NCI-H526 treated with DMSO at 0.1 percent for 48 hours (cell line): ENCODE measurements around the gene CENPB.

Experiments used
- DNase-seq: peaks from one replicate; lab custom pipeline; 2025; lab: John Stamatoyannopoulos, UW

The CENPB gene

DNA sequence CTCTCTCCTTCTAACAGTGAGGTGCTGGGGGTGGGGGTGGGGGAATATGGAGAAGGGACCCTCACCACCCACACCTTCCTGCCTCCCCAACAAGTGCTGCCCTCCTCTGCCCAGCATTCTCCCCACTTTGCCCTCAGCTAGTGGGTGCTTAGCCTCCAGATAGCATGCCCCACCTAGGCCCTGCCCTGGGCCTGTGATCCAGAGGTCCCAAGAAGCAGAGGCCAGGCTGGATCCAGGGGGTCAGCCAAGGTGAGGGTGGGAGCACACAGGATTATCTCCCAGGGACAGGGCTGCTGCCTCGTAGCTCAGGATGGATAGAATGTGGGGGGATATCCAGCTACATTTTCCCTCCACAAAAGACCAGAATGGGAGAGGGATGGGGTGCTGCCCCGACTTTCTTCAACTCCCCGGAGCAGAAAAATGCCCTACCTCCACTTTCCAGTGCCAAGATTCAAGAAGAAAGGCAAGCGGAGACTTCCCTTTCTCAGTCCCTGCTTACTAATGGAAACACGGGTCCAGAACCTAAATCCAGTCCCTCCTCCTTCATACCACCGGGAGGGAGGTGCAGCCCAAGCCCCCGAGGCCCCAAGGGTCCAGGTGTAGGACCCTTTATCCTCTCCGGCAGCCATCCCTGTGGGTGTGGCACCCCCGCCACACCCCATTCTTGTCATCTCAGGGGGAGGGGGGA is 20.0 kb downstream of the CENPB start:
- DNase-seq, result no peak

DNA sequence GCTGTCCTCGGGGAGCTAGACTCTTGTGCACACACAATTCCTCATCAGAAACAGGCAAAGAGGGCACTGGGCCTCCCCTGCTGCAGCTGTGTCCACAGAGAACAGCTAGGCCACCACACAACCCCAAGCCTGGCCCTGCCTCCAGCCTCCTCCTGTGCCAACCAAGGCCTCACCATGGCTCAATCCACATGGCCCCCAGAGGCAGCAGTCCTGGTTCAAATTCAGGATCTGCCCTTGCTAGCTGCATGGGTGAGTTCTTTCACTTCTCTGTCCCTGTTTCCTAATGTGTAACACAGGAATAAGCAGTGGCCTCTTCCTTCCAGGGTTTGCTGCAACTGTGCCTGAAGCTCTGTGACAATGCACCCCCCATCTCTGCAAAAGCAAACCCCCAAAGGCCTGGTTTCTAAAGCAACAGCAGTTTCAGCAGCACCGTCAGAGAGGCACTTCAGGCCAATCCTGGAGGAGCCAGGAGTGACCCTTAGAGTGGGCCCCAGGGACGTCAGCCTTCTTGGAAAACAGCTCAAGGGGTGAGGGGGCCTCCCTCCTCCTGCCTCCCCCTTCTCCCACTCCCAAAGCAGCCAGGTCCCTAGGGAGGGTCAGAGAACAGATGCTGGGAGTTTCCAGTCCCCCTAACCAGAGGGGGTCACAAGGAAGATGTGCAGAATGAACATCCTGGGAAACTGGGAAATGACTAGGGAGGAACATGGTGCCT is 21.2 kb downstream of the CENPB start:
- DNase-seq, result no peak

- no peak for DNase-seq
Measured at GRCh38 chr20:3764659-3765058, 21.9 kb downstream of the CENPB start.

- DNase-seq, result no peak
Measured at GRCh38 chr20:3763671-3764601, 22.6 kb downstream of the CENPB start.

GRCh38 chr20:3760655-3761348 is 25.7 kb downstream of the CENPB start:
- DNase-seq, result no peak

DNA sequence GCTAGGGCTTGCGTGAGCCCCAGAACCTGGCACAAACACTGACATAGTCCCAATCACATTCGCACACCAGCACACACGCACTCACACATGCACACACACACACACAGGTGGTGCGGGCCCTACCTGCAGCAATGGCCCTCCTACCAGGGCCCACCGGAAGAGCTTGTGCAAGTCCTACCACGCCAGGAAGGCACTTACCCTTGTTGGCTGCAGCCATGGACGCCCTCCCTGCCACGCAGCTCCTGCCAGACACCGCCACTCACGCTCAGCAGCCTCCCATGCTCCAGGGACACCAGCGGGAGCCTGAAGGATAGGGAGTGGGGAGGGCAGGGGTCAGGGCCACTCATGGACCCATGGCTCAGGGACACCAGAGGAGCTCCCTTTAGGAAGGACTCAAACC is 26.7 kb downstream of the CENPB start:
- DNase-seq, result no peak

- DNase-seq, result no peak
Measured at GRCh38 chr20:3759316-3759823, 27.2 kb downstream of the CENPB start.

DNA sequence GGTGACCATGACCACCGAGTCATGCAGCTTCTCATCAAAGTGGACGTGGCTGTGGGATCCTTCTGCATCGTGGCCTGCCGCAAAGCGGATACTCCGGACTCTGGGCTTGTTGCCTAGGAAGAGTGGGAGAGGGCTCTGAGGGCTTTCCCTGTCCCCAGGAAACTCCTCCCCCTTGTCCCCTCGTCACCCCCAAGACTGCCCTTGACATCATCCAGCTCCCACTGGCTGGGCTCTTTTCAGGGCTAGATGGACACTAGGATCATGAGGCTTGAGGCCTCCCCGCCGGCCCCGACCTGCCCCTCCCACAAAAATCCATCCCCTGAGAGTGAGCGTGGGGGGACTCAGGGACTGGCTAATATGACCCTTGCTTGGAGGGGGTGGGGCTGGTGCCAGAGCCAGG is 28.0 kb downstream of the CENPB start:
- DNase-seq, result no peak

GRCh38 chr20:3757268-3757667 is 29.3 kb downstream of the CENPB start:
- no peak for DNase-seq

DNA sequence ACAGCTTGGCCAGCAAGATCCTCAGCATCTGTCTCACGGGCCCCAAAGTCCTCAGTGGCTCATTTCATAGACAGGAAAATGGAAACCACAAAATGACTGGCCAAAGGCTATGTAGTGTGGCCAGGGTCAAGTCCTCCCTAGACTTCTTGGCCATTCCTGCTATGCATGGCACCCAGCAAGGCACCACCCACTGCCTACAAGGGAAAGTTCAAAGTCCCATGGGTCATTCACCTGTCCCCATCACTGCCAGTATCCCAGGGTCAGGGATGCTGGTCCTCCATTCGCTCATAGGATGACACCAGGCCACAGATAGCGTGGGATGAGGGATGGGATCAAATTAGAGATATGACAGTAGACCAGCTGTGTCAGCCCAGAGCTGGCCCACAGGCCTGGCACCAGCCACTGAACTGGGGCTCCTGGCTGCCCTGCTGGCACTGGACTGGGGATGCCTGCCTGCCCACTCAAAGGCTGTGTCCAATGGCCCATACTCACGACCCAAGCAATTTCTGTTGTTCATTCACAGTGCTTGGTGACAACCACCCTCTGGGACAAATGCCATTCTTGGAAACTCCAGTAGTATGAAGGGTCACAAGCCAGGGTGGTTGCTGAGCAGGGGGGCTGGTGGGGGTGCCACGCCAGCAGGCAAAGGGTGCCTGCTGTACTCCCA is 30.6 kb downstream of the CENPB start:
- no peak for DNase-seq

GRCh38 chr20:3755269-3755668 is 31.3 kb downstream of the CENPB start:
- DNase-seq, result no peak

- no peak for DNase-seq
Measured at GRCh38 chr20:3754276-3754630, 32.3 kb downstream of the CENPB start.

- DNase-seq, result no peak
Measured at GRCh38 chr20:3753501-3754275, 32.9 kb downstream of the CENPB start.

- peak; percentile 63 for DNase-seq
Measured at GRCh38 chr20:3753098-3753497, 33.4 kb downstream of the CENPB start.

DNA sequence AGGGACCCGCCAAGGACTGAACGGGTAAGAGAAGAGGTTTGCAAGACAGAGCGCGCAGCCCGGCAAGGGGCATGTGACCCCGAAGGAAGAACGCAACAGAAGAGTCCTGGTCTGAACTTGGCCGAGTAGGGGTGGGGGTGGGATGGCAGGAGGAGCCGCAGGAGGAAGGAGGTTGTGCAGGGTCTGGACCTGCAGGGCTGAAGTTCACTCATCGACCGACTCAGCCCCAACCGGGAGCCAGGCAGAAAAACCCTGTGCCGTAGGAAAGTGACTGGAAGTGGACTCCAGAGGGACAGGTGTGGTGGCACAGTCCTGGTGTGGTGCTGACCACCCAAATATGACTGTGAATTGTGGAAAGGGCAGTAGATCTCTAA is 34.2 kb downstream of the CENPB start:
- no peak for DNase-seq

GRCh38 chr20:3751675-3752385 is 34.7 kb downstream of the CENPB start:
- peak; percentile 80 for DNase-seq

DNA sequence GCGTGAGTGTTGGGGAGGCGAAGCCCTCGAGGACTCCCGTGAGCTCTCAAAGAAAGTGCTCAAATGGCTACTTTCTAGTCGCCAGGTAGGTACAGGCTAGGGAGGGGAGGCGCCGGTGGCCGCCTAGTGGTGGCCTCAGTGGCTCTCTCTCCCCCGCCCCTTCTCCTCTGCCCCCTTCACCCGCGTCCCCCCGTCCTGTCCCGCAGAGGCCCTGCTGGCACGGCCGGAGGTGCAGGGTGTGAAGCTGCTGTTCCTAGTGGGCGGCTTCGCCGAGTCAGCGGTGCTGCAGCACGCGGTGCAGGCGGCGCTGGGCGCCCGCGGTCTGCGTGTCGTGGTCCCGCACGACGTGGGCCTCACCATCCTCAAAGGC is 35.2 kb downstream of the CENPB start:
- no peak for DNase-seq

DNA sequence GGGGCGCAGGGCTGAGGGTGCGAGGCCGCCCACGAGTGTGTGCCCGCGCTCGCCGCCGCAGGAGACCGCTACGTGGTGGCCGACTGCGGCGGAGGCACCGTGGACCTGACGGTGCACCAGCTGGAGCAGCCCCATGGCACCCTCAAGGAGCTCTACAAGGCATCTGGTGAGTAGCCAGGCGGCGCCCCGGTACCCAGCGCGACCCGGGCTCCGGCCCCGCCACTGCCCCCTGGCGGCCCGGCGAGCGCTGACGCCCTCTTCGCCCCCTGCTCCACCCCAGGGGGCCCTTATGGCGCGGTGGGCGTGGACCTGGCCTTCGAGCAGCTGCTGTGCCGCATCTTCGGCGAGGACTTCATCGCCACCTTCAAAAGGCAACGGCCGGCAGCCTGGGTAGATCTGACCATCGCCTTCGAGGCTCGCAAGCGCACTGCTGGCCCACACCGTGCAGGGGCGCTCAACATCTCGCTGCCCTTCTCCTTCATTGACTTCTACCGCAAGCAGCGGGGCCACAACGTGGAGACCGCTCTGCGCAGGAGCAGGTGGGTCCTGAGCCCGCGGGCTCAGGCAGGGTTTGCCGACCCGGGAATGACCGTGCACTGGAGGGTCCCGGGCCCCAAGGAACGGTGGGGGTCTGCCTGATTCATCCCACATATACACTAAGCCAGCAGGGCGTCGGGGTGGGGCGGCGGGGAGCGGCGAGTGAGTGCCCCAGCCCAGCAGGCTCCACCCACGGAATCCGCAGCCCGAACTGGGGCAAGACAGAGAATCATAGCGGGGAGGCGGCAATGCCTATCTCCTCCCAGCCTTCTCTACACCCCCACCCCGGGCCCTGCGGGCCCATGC is 36.6 kb downstream of the CENPB start:
- DNase-seq, result peak; percentile 47

DNA sequence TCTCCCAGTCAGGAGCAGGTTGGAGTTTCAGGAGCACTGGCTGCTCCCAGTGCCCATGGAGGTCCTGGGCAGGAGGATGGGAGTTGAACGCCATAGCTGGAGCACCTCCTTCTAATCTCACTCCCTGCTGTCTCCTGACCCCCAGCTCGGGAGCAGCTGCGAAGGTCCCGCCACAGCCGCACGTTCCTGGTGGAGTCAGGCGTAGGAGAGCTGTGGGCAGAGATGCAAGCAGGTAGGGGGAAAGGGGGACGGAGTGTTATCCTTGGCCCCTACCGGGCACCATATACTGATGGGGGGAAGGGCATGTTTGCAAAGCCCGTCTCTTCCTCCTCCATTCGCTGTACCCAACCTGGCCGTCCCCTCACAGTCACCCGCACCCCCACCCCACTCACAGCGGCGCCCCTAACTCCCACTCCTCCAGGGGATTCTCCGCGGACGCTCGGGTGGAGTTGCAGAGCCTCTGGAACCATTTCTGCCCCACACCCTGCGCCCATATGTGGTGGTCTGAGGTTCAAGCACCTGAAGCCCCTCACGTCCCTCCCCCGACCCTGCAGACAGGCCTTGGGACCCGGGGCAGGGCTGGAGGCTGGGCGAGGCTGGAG is 37.4 kb downstream of the CENPB start:
- no peak for DNase-seq
